NCI-H774 (cell line): Measurements from ENCODE around the gene HMBS.
"Not testable (repeated sequence)": the region's sequence is repeated elsewhere in the genome, so short reads cannot be mapped to it uniquely, and the experiment has no call there.

Experiments used
- DNase-seq: peaks from one replicate; lab custom pipeline; 2025; lab: John Stamatoyannopoulos, UW

The HMBS gene

DNA sequence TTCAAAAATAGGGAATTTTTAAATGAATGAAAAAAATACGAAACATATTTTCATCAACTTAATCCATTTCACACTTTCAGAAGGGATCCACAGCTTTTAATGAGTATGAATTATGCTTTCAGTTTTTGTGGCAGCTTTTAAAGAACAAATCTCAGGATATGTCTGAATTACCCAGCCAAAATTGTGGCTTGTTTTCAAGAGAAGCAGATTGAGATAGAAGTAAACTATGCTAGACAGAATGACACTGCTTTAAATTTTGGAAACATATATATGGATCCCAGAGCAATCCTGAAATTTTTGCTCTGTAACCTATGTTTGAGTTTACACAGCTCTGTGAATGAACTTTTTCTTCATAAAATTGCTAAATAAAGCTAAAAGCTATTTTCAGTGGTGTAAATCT lies 34.3 kb downstream of the HMBS start:
- DNase-seq = no peak

- no peak for DNase-seq
These were observed 35.9 kb downstream of the HMBS start for GRCh38 chr11:119120639-119121007.

GRCh38 chr11:119121008-119121810 lies 36.5 kb downstream of the HMBS start, which contains the start of gene HINFP:
HINFP (plus strand) TSS chr11:119121580; CDS start chr11:119126945, 5,365 bp downstream.
- peak; percentile 99 for DNase-seq

- DNase-seq = no peak
These were observed 37.1 kb downstream of the HMBS start for GRCh38 chr11:119121811-119122124.

GRCh38 chr11:119125821-119126220 lies 41.1 kb downstream of the HMBS start:
- no peak for DNase-seq

GRCh38 chr11:119126675-119127268 lies 42.1 kb downstream of the HMBS start:
- no peak for DNase-seq

DNA sequence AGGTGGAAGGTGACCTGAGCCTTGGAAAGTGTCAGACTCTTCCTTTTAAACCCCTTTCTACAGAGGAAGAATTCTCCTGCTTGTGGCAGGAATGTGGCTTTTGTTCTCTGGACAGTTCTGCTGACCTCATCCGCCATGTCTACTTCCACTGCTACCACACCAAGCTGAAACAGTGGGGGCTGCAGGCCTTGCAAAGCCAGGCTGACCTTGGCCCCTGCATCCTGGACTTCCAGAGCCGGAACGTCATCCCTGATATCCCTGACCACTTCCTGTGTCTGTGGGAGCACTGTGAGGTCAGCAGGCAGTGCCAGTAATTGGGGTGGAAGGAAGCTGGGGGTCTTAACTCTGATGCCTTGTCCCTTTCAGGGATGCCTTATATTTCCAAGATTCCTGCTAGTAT lies 46.0 kb downstream of the HMBS start:
- DNase-seq = no peak

DNA sequence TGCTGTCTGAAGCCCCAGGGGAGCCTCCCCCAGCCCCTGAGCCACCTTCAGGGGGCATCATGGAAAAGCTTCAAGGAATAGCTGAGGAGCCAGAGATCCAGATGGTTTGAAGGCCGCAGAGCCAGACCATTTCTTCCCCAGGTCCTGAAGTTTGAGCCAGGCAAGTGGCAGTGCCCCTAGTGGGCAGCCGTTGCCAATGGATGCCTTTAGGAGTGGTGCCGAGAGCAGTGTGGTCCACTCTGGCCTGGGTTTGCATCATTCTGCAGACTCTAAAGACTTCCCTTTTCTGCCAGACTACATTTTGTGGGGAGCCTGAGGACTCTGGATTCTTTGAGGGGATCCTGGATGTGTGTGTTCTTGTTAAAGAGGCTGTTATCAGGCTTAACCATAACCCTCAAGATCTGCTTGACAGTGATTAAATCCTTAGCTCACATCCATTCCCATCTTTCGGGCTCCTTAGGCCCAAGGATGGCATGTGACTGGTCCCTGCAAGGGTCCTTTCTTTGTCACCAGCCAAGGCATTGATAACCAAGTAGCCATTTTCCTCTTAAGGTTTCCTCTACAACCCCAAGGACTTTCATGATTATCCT lies 49.8 kb downstream of the HMBS start:
- DNase-seq = no peak

DNA sequence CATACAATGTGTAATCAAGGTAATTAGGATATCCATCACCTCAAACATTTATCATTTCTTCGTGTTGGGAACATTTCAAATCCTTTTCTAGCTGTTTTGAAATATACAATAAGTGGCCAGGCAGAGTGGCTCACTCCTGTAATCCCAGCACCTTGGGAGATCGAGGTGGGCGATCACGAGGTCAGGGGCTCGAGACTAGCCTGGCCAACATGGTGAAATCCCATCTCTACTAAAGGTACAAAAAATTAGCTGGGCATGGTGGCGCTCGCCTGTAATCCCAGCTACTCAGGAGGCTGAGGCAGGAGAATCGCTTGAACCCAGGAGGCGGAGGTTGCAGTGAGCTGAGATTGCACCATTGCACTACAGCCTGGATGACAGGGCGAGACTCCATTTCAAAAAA lies 54.6 kb downstream of the HMBS start:
- not testable (repeated sequence) for DNase-seq
